Neural cell (in vitro differentiated cells): Measurements from ENCODE around the gene CYP21A2.
"Not testable (repeated sequence)": the region's sequence is repeated elsewhere in the genome, so short reads cannot be mapped to it uniquely, and the experiment has no call there.

Experiments
- EZH2 ChIP-seq: fragments of 200-600, 300-800 bp; shearing (Covaris generic), sonication (generic); IDR thresholded peaks from 2 replicates; pipeline ENCODE4 v1.6.1; 2014; ENCODE audit warnings: antibody characterized with exemption, low read length, borderline replicate concordance, mild to moderate bottlenecking; ENCODE audit not compliant: insufficient read depth, poor library complexity, severe bottlenecking
- POLR2AphosphoS5 ChIP-seq: IDR thresholded peaks from 2 replicates; pipeline ENCODE4 v1.6.1; 2012
- RAD21 ChIP-seq: fragments of 450-650 bp; conservative IDR thresholded peaks from 2 replicates; pipeline ENCODE4 v1.6.1; 2014; ENCODE audit warnings: antibody characterized with exemption, mild to moderate bottlenecking, moderate library complexity
- TF ChIP-seq, protein P1 (sequence below): fragments of 450-650 bp; IDR thresholded peaks from 2 replicates; pipeline ENCODE4 v1.5.1; 2014; ENCODE audit warnings: antibody characterized with exemption, mild to moderate bottlenecking, moderate library complexity; ENCODE audit not compliant: poor library complexity, severe bottlenecking
- TF ChIP-seq, protein P2 (sequence below): IDR thresholded peaks from 2 replicates; pipeline ENCODE4 v1.6.1; 2012; ENCODE audit warnings: borderline replicate concordance

DNA sequence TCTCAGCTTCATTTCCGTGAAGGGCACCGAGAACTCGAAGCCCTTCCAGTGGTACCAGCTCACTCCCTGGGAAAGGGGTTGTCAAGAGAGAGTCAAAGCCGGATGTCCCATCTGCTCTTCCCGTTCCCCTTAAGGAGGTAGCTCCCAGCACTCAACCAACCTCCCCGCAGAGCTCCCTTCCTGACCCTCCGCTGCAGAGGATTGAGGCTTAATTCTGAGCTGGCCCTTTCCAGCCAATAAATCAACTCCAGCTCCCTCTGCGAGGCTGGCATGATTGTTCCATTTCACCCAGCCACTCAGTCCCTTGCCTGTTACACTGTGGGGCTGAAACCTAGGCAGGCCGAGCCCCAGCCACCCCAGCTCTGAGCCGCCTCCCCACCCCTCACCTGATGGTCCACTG, 3.2 kb downstream of the CYP21A2 start:
- TF ChIP-seq, protein P1, sequence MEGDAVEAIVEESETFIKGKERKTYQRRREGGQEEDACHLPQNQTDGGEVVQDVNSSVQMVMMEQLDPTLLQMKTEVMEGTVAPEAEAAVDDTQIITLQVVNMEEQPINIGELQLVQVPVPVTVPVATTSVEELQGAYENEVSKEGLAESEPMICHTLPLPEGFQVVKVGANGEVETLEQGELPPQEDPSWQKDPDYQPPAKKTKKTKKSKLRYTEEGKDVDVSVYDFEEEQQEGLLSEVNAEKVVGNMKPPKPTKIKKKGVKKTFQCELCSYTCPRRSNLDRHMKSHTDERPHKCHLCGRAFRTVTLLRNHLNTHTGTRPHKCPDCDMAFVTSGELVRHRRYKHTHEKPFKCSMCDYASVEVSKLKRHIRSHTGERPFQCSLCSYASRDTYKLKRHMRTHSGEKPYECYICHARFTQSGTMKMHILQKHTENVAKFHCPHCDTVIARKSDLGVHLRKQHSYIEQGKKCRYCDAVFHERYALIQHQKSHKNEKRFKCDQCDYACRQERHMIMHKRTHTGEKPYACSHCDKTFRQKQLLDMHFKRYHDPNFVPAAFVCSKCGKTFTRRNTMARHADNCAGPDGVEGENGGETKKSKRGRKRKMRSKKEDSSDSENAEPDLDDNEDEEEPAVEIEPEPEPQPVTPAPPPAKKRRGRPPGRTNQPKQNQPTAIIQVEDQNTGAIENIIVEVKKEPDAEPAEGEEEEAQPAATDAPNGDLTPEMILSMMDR, result not testable (repeated sequence)
- not testable (repeated sequence) for TF ChIP-seq EZH2, POLR2AphosphoS5, RAD21
- TF ChIP-seq, protein P2, sequence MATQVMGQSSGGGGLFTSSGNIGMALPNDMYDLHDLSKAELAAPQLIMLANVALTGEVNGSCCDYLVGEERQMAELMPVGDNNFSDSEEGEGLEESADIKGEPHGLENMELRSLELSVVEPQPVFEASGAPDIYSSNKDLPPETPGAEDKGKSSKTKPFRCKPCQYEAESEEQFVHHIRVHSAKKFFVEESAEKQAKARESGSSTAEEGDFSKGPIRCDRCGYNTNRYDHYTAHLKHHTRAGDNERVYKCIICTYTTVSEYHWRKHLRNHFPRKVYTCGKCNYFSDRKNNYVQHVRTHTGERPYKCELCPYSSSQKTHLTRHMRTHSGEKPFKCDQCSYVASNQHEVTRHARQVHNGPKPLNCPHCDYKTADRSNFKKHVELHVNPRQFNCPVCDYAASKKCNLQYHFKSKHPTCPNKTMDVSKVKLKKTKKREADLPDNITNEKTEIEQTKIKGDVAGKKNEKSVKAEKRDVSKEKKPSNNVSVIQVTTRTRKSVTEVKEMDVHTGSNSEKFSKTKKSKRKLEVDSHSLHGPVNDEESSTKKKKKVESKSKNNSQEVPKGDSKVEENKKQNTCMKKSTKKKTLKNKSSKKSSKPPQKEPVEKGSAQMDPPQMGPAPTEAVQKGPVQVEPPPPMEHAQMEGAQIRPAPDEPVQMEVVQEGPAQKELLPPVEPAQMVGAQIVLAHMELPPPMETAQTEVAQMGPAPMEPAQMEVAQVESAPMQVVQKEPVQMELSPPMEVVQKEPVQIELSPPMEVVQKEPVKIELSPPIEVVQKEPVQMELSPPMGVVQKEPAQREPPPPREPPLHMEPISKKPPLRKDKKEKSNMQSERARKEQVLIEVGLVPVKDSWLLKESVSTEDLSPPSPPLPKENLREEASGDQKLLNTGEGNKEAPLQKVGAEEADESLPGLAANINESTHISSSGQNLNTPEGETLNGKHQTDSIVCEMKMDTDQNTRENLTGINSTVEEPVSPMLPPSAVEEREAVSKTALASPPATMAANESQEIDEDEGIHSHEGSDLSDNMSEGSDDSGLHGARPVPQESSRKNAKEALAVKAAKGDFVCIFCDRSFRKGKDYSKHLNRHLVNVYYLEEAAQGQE, result not testable (repeated sequence)
